A673 (cell line): ENCODE measurements around the gene CFAP20DC.

Source experiments
- EZH2 ChIP-seq: fragments of 200-600 bp; sonication (generic); IDR thresholded peaks from 2 replicates; pipeline ENCODE4 v1.6.1; 2017; ENCODE audit warnings: borderline replicate concordance, low read depth, mild to moderate bottlenecking, mixed read lengths, antibody characterized with exemption, low read length; ENCODE audit not compliant: poor library complexity, severe bottlenecking
- TF ChIP-seq, protein P1 (sequence below): fragments of 300-800, 200-600 bp; sonication (generic); conservative IDR thresholded peaks from 2 replicates; pipeline ENCODE4 v1.5.1; 2017; ENCODE audit warnings: low read depth, mild to moderate bottlenecking, antibody characterized with exemption, low read length, moderate library complexity, mixed read lengths

DNA sequence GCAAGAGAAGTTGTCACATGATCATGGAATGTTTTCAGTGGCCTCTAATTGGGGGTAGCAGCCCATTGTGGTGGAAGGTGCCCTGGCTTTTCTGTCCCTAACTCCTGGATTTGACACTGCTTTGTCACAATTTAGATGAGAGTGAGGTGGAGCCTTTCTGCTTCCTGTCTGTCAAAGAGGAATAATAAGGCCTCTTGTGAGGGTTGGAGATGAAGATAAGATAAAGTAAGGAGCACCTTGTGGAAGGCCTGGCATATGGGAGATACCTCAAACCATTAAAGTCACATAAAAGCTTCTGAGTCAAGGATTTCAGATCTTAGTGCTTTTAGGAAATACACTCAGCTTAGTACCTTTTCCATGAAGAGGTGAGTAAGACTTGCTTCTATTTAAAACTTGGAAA, 210.6 kb downstream of the CFAP20DC start:
- TF ChIP-seq, protein P1, sequence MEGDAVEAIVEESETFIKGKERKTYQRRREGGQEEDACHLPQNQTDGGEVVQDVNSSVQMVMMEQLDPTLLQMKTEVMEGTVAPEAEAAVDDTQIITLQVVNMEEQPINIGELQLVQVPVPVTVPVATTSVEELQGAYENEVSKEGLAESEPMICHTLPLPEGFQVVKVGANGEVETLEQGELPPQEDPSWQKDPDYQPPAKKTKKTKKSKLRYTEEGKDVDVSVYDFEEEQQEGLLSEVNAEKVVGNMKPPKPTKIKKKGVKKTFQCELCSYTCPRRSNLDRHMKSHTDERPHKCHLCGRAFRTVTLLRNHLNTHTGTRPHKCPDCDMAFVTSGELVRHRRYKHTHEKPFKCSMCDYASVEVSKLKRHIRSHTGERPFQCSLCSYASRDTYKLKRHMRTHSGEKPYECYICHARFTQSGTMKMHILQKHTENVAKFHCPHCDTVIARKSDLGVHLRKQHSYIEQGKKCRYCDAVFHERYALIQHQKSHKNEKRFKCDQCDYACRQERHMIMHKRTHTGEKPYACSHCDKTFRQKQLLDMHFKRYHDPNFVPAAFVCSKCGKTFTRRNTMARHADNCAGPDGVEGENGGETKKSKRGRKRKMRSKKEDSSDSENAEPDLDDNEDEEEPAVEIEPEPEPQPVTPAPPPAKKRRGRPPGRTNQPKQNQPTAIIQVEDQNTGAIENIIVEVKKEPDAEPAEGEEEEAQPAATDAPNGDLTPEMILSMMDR, result no peak
- no peak for TF ChIP-seq EZH2
